DND-41 (cell line): ENCODE measurements around the gene SCYL3.
"Not testable (repeated sequence)": the region's sequence is repeated elsewhere in the genome, so short reads cannot be mapped to it uniquely, and the experiment has no call there.

Experiments used
- ATAC-seq: fragments of 200-7000 bp; cut with Tn5 transposase; 3 replicates; pipeline ENCODE4 v1.9.1; 2021; ENCODE audit warnings: low read depth; ENCODE audit not compliant: insufficient read depth
- DNase-seq: peaks from one replicate; pipeline ENCODE4 v3.0.0-alpha.2; 2020
- H2AFZ ChIP-seq: 2 replicates; pipeline ENCODE4 v1.6.0; 2012; ENCODE audit warnings: low read depth, low read length
- H3K27ac ChIP-seq: 2 replicates; pipeline ENCODE4 v1.5.1; 2012; ENCODE audit warnings: low read length, inconsistent platforms
- H3K27me3 ChIP-seq: fragments of 200-600 bp; sonication (generic); 2 replicates; pipeline ENCODE4 v1.6.0; 2012; ENCODE audit warnings: low read length, mild to moderate bottlenecking, inconsistent platforms; ENCODE audit not compliant: insufficient read depth, poor library complexity
- H3K36me3 ChIP-seq: 2 replicates; pipeline ENCODE4 v1.5.1; 2012; ENCODE audit warnings: low read length, inconsistent platforms; ENCODE audit not compliant: insufficient read depth
- H3K4me1 ChIP-seq: 2 replicates; pipeline ENCODE4 v1.5.1; 2012; ENCODE audit warnings: mild to moderate bottlenecking, low read length; ENCODE audit not compliant: insufficient read depth
- H3K4me2 ChIP-seq: 2 replicates; pipeline ENCODE4 v1.6.0; 2012; ENCODE audit warnings: mild to moderate bottlenecking, moderate library complexity, low read length, inconsistent platforms; ENCODE audit not compliant: insufficient read depth
- H3K4me3 ChIP-seq, 2 experiments: fragments of 200-600 bp in 1 of 2; shearing (Covaris generic) in 1 of 2; 2 replicates each; pipeline ENCODE4 v1.5.1; 2012 to 2016; ENCODE audit warnings: inconsistent platforms in 2 of 2, low read length in 2 of 2, mild to moderate bottlenecking in 2 of 2, low read depth in 1 of 2, moderate library complexity in 1 of 2
- H3K79me2 ChIP-seq: 2 replicates; pipeline ENCODE4 v1.6.0; 2012; ENCODE audit warnings: low read length, inconsistent platforms; ENCODE audit not compliant: insufficient read depth
- H3K9ac ChIP-seq: 2 replicates; pipeline ENCODE4 v1.6.0; 2012; ENCODE audit warnings: low read depth, mild to moderate bottlenecking, inconsistent platforms, low read length, moderate library complexity
- H3K9me3 ChIP-seq: 2 replicates; pipeline ENCODE4 v1.5.1; 2012; ENCODE audit warnings: low read length, moderate library complexity, mild to moderate bottlenecking, inconsistent platforms; ENCODE audit not compliant: insufficient read depth, severe bottlenecking
- H4K20me1 ChIP-seq: 2 replicates; pipeline ENCODE4 v1.6.0; 2012; ENCODE audit warnings: low read length; ENCODE audit not compliant: insufficient read depth
- CTCF ChIP-seq: IDR thresholded peaks from 2 replicates; pipeline ENCODE4 v1.5.1; 2012; ENCODE audit warnings: borderline replicate concordance, low read length, moderate library complexity, mild to moderate bottlenecking; ENCODE audit not compliant: poor library complexity, severe bottlenecking; ENCODE audit errors: extremely low read depth
- EZH2 ChIP-seq: IDR thresholded peaks from 3 replicates; pipeline ENCODE4 v1.6.1; 2012; ENCODE audit warnings: borderline replicate concordance, low read depth, mild to moderate bottlenecking, moderate library complexity, low read length, inconsistent platforms; ENCODE audit not compliant: severe bottlenecking

Gene SCYL3

DNA sequence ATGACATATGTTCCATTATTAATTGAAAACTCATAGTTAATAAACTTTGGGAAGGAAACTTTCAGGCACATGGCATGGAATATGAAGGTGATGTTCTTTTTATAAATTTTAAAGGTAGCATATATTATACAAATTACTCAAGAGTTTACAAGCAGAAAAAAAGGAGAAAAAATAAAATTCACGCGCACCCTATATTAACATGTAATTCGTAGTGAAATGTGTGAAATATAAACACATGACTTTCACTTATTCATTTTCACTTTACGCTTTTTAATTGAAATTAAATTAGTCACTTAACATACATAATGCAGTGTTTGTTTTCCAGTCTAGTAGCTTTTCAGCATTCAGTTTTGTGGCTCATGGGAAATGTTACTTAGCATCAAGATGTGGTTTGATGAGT is 27.4 kb upstream of the SCYL3 start:
- H3K4me1 ChIP-seq = peaks cover 3% of the 10 kb centered on the region
- no peak overlapping the region for H3K4me2 ChIP-seq
- H3K9me3 ChIP-seq = no peaks in the 10 kb centered on the region
- H4K20me1 ChIP-seq = no peaks in the 10 kb centered on the region
- H3K79me2 ChIP-seq = no peaks in the 10 kb centered on the region
- H3K27ac ChIP-seq = no peak overlapping the region
- H2AFZ ChIP-seq = no peak overlapping the region
- H3K36me3 ChIP-seq = no peaks in the 10 kb centered on the region
- no peak for ATAC-seq
- no peak for TF ChIP-seq EZH2
- TF ChIP-seq CTCF = no peak
- DNase-seq = no peak
- H3K9ac ChIP-seq = no peak overlapping the region
- no peak overlapping the region for H3K4me3 ChIP-seq
- no peaks in the 10 kb centered on the region for H3K27me3 ChIP-seq

GRCh38 chr1:169918927-169919326 is 25.2 kb upstream of the SCYL3 start:
- TF ChIP-seq CTCF (no peak), EZH2 (no peak)
- no peaks in the 10 kb centered on the region for H4K20me1 ChIP-seq
- H2AFZ ChIP-seq = no peak overlapping the region
- no peak overlapping the region for H3K9ac ChIP-seq
- H3K36me3 ChIP-seq = no peaks in the 10 kb centered on the region
- H3K79me2 ChIP-seq = no peaks in the 10 kb centered on the region
- H3K4me2 ChIP-seq = no peak overlapping the region
- no peaks in the 10 kb centered on the region for H3K4me1 ChIP-seq
- ATAC-seq (no peak), DNase-seq (no peak)
- no peak overlapping the region for H3K4me3 ChIP-seq
- H3K27ac ChIP-seq = no peak overlapping the region
- H3K9me3 ChIP-seq = no peaks in the 10 kb centered on the region
- H3K27me3 ChIP-seq = no peaks in the 10 kb centered on the region

GRCh38 chr1:169918220-169918619 is 24.5 kb upstream of the SCYL3 start:
- H2AFZ ChIP-seq, H3K27ac ChIP-seq, H3K9me3 ChIP-seq, H3K4me1 ChIP-seq, H3K4me3 ChIP-seq, H3K9ac ChIP-seq, H3K36me3 ChIP-seq, H4K20me1 ChIP-seq, H3K4me2 ChIP-seq, ATAC-seq, H3K27me3 ChIP-seq, DNase-seq, H3K79me2 ChIP-seq: not testable (repeated sequence)

GRCh38 chr1:169915150-169915549 is 21.5 kb upstream of the SCYL3 start:
- no peaks in the 10 kb centered on the region for H3K4me1 ChIP-seq
- ATAC-seq = no peak
- no peaks in the 10 kb centered on the region for H3K36me3 ChIP-seq
- H2AFZ ChIP-seq = no peak overlapping the region
- no peak overlapping the region for H3K9ac ChIP-seq
- H3K9me3 ChIP-seq = no peaks in the 10 kb centered on the region
- no peak overlapping the region for H3K4me3 ChIP-seq
- H3K27me3 ChIP-seq = no peaks in the 10 kb centered on the region
- no peaks in the 10 kb centered on the region for H3K79me2 ChIP-seq
- no peak for DNase-seq
- H4K20me1 ChIP-seq = no peaks in the 10 kb centered on the region
- H3K27ac ChIP-seq = no peak overlapping the region
- H3K4me2 ChIP-seq = no peak overlapping the region
- TF ChIP-seq EZH2 (no peak), CTCF (no peak)
